Ectodermal cell (in vitro differentiated cells): ENCODE data around the gene EIF6.
"Not testable (repeated sequence)": the region's sequence is repeated elsewhere in the genome, so short reads cannot be mapped to it uniquely, and the experiment has no call there.

Experiments used
- H3K27ac ChIP-seq: 2 replicates; pipeline ENCODE4 v1.7.0; 2013; ENCODE audit warnings: mild to moderate bottlenecking, low read depth, low read length; ENCODE audit not compliant: insufficient read depth, poor library complexity, severe bottlenecking
- H3K27me3 ChIP-seq: 2 replicates; pipeline ENCODE4 v1.7.0; 2013; ENCODE audit warnings: mild to moderate bottlenecking, low read length; ENCODE audit not compliant: insufficient read depth, control insufficient read depth, poor library complexity, severe bottlenecking
- H3K36me3 ChIP-seq: one replicate; pipeline ENCODE4 v1.7.0; 2013; ENCODE audit warnings: low read length; ENCODE audit not compliant: control insufficient read depth, insufficient read depth
- H3K4me1 ChIP-seq: one replicate; pipeline ENCODE4 v1.7.0; 2013; ENCODE audit warnings: low read length; ENCODE audit not compliant: control insufficient read depth, insufficient read depth
- H3K4me3 ChIP-seq: 2 replicates; pipeline ENCODE4 v1.7.0; 2013; ENCODE audit warnings: low read depth, low read length, control low read depth; ENCODE audit not compliant: insufficient read depth
- H3K9me3 ChIP-seq: 2 replicates; pipeline ENCODE4 v1.7.0; 2013; ENCODE audit warnings: mild to moderate bottlenecking, low read length, moderate library complexity; ENCODE audit not compliant: control insufficient read depth
- whole genome bisulfite sequencing, 2 experiments: methylation state at CpG; one replicate each; pipeline ENCODE4 v1.1.7; 2013; ENCODE audit warnings: missing lambda C conversion rate in 2 of 2; 5-methylcytosine and 5-hydroxymethylcytosine counted together

EIF6 gene

GRCh38 chr20:35254448-35254999 is 30.0 kb downstream of the EIF6 start:
- 95 to 97% methylated on average over 12 of the region's 12 CpGs for WGBS, 2 experiments
- Histone ChIP-seq H3K9me3 (no peaks in the 10 kb centered on the region), H3K27ac (no peak overlapping the region), H3K4me1 (no peaks in the 10 kb centered on the region), H3K36me3 (no peaks in the 10 kb centered on the region), H3K27me3 (no peaks in the 10 kb centered on the region), H3K4me3 (no peak overlapping the region)

GRCh38 chr20:35253010-35253409 is 31.6 kb downstream of the EIF6 start:
- Histone ChIP-seq H3K9me3 (no peaks in the 10 kb centered on the region), H3K27me3 (no peaks in the 10 kb centered on the region), H3K27ac (no peak overlapping the region), H3K4me3 (no peak overlapping the region), H3K4me1 (no peaks in the 10 kb centered on the region), H3K36me3 (no peaks in the 10 kb centered on the region)
- WGBS, 2 experiments = 78 to 81% methylated on average over 3 of the region's 3 CpGs

DNA sequence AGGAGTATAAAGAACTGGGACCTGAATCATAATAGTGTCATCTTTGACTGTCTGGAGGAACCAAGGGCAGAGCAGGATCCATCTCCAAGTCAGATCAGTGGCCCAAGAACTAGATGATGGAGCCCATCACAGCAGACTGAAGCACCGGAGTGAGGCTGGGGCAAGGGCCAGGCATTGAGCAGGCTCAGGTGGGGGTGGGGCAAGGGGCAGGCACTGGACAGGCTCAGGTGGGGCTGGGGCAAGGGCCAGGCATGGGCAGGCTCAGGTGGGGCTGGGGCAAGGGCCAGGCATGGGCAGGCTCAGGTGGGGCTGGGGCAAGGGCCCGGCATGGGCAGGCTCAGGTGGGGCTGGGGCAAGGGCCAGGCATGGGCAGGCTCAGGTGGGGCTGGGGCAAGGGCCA is 32.0 kb downstream of the EIF6 start:
- not testable (repeated sequence) for H3K27me3 ChIP-seq, H3K36me3 ChIP-seq, H3K9me3 ChIP-seq, H3K27ac ChIP-seq, H3K4me3 ChIP-seq, H3K4me1 ChIP-seq
- 89 to 92% methylated on average over 2 of the region's 2 CpGs for WGBS, 2 experiments

DNA sequence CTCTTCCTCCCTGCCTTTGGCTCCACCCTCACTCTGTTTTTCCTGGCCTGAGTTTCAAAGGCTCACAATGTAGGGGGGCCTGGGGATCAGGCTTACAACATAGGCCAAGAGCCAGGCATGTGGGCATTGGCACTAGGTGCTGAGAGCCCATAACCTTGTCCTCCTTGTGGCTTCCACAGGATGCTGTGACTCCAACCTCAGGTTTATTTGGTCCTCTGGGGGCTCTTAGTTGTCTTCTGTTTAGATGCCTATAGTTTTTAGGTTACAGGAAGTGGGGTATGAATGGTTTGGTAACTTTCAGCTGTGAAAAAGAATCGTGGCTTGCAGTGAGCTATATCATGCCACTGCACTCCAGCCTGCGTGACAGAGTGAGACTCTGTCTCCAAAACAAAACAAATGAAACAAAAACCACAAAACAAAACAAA is 32.5 kb downstream of the EIF6 start:
- WGBS, 2 experiments = 57 to 59% methylated on average over 2 of the region's 2 CpGs
- H3K27ac ChIP-seq = no peak overlapping the region
- H3K9me3 ChIP-seq = no peaks in the 10 kb centered on the region
- no peaks in the 10 kb centered on the region for H3K36me3 ChIP-seq
- no peak overlapping the region for H3K4me3 ChIP-seq
- H3K4me1 ChIP-seq = no peaks in the 10 kb centered on the region
- no peaks in the 10 kb centered on the region for H3K27me3 ChIP-seq

GRCh38 chr20:35251613-35251940 is 33.0 kb downstream of the EIF6 start:
- Histone ChIP-seq H3K27ac (no peak overlapping the region), H3K4me3 (no peak overlapping the region), H3K9me3 (no peaks in the 10 kb centered on the region), H3K27me3 (no peaks in the 10 kb centered on the region), H3K36me3 (no peaks in the 10 kb centered on the region), H3K4me1 (no peaks in the 10 kb centered on the region)
- WGBS, 2 experiments = 93 to 96% methylated on average over 2 of the region's 2 CpGs

- Histone ChIP-seq H3K27me3 (no peaks in the 10 kb centered on the region), H3K4me3 (no peak overlapping the region), H3K9me3 (no peaks in the 10 kb centered on the region), H3K36me3 (no peaks in the 10 kb centered on the region), H3K4me1 (no peaks in the 10 kb centered on the region), H3K27ac (no peak overlapping the region)
- 88 to 91% methylated on average over 9 of the region's 9 CpGs for WGBS, 2 experiments
Observed at GRCh38 chr20:35248641-35249475, 35.7 kb downstream of the EIF6 start.

- Histone ChIP-seq H3K4me3 (no peak overlapping the region), H3K27me3 (no peaks in the 10 kb centered on the region), H3K36me3 (no peaks in the 10 kb centered on the region), H3K27ac (no peak overlapping the region), H3K9me3 (no peaks in the 10 kb centered on the region), H3K4me1 (no peaks in the 10 kb centered on the region)
- 89 to 92% methylated on average over 12 of the region's 12 CpGs for WGBS, 2 experiments
Observed at GRCh38 chr20:35246723-35247122, 37.8 kb downstream of the EIF6 start.

GRCh38 chr20:35243986-35244385 is 40.6 kb downstream of the EIF6 start:
- Histone ChIP-seq H3K36me3 (no peaks in the 10 kb centered on the region), H3K9me3 (no peaks in the 10 kb centered on the region), H3K27ac (no peak overlapping the region), H3K4me1 (no peaks in the 10 kb centered on the region), H3K27me3 (no peaks in the 10 kb centered on the region), H3K4me3 (no peak overlapping the region)
- 85 to 86% methylated on average over 2 of the region's 2 CpGs for WGBS, 2 experiments

DNA sequence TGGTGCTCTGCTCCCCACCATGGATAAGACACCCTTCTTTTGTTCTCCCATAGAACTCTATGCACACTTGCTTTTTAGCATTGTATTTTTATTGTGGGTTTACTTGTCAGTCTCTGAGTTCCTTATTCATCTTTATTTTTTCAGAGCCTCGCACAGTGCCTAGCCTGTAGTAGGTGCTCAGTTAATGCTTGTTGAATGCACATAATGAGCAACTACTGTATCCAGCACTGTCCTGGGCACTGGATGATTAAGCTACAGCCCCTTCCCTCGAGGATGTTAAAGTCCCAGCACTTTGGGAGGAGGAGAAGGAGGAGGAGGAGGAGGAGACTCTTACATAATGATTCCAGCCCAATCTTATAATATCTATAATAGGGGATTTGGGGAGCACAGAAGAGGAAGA is 41.3 kb downstream of the EIF6 start:
- Histone ChIP-seq H3K36me3 (no peaks in the 10 kb centered on the region), H3K27ac (no peak overlapping the region), H3K4me3 (no peak overlapping the region), H3K27me3 (no peaks in the 10 kb centered on the region), H3K4me1 (no peaks in the 10 kb centered on the region), H3K9me3 (no peaks in the 10 kb centered on the region)
- WGBS, 2 experiments = 83 to 94% methylated on average over 2 of the region's 2 CpGs

DNA sequence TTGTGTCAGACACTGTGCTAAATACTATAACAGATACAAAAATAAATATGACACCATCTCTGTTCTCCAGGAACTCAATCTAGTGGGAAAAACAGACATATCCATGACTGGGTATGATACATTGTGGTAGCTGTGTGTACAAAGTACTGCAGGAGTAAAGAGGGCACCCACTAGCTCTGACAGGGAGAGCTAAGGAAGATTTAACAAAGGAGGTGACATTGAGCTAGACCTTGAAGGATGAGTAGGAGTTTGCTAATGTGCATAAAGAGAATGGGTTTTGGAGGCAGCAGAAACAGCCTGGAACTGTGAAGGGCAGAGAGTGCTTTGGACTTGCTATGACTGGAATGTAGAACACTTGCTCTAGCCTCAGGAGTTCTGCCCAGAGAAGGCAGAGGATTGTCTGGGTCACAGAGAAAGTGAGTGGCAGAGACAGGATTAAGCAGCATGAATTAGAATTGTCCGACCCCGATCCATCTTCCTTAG is 43.7 kb downstream of the EIF6 start:
- Histone ChIP-seq H3K4me1 (no peaks in the 10 kb centered on the region), H3K27me3 (no peaks in the 10 kb centered on the region), H3K36me3 (no peaks in the 10 kb centered on the region), H3K4me3 (no peak overlapping the region), H3K9me3 (no peaks in the 10 kb centered on the region), H3K27ac (no peak overlapping the region)
- WGBS, 2 experiments = 84 to 92% methylated on average over 2 of the region's 2 CpGs
